Natural killer cell (primary cell): ENCODE measurements around the gene GABBR2. TPM values are rescaled to one million over a fixed set of nuclear protein-coding genes. Genes with fewer than 3 reads are reported as not detected.

ENCODE experiments used
- ATAC-seq, 3 donors: fragments of 150-1000 bp in 2 of 3; fragments of 200-7000 bp in 1 of 3; cut with Tn5 transposase; 1 replicate in 1 of 3; 2 replicates in 2 of 3; pipeline ENCODE4 v1.10.0; 2021; ENCODE audit warnings: mild to moderate bottlenecking in 2 of 3, moderate library complexity in 2 of 3
- DNase-seq, 2 donors: peaks; one replicate each; pipeline versions ENCODE4 v3.0.0 to v3.0.0-alpha.2; 2013 to 2021; ENCODE audit warnings: mixed read lengths in 1 of 2
- H3K27ac ChIP-seq: one replicate; pipeline ENCODE4 v1.5.1; 2013; ENCODE audit warnings: mild to moderate bottlenecking, low read length
- H3K27me3 ChIP-seq: one replicate; pipeline ENCODE4 v1.6.1; 2013; ENCODE audit warnings: low read length; ENCODE audit not compliant: control insufficient read depth, insufficient read depth
- H3K36me3 ChIP-seq: one replicate; pipeline ENCODE4 v1.6.1; 2013; ENCODE audit warnings: low read length; ENCODE audit not compliant: control insufficient read depth, insufficient read depth
- H3K4me1 ChIP-seq: one replicate; pipeline ENCODE4 v1.6.1; 2013; ENCODE audit warnings: low read length; ENCODE audit not compliant: control insufficient read depth, insufficient read depth
- H3K4me3 ChIP-seq: one replicate; pipeline ENCODE4 v1.5.1; 2013; ENCODE audit warnings: low read length
- H3K9me3 ChIP-seq: one replicate; pipeline ENCODE4 v1.6.1; 2013; ENCODE audit warnings: low read length; ENCODE audit not compliant: control insufficient read depth, insufficient read depth
- H3K27ac Mint-ChIP-seq, 2 donors: one replicate each; pipeline ENCODE4 v1.8.0; 2022; ENCODE audit warnings: mild to moderate bottlenecking in 2 of 2, mixed read lengths in 2 of 2, moderate library complexity in 1 of 2
- H3K27me3 Mint-ChIP-seq, 2 donors: one replicate each; pipeline ENCODE4 v1.8.0; 2022; ENCODE audit warnings: low read depth in 2 of 2, mixed read lengths in 2 of 2
- H3K36me3 Mint-ChIP-seq: one replicate; pipeline ENCODE4 v1.8.0; 2022; ENCODE audit warnings: mixed read lengths
- H3K4me1 Mint-ChIP-seq, 2 donors: one replicate each; pipeline ENCODE4 v1.8.0; 2022; ENCODE audit warnings: mixed read lengths in 2 of 2
- H3K4me3 Mint-ChIP-seq: one replicate; pipeline ENCODE4 v1.8.0; 2022; ENCODE audit warnings: mild to moderate bottlenecking, moderate library complexity, mixed read lengths
- H3K9me3 Mint-ChIP-seq, 2 donors: one replicate each; pipeline ENCODE4 v1.8.0; 2022; ENCODE audit warnings: mixed read lengths in 2 of 2
- CTCF ChIP-seq: fragments of 200-600 bp; IDR thresholded peaks from one replicate; pipeline ENCODE4 v1.8.0; 2022; ENCODE audit warnings: antibody characterized with exemption
- WGBS: methylation state at CpG from one replicate; pipeline ENCODE4 v1.1.7; 2013; ENCODE audit warnings: missing lambda C conversion rate; ENCODE audit not compliant: insufficient coverage; 5-methylcytosine and 5-hydroxymethylcytosine counted together
- intact Hi-C: fragments of 100-400 bp; cut with micrococcal nuclease; formaldehyde crosslinking; loops from one replicate; pipeline ENCODE4 v1.14.2; 2022
- total RNA-seq, 4 donors: library from RNA; stranded (reverse); fragments of 120-200 nt in 1 of 4; gene quantifications; one replicate each; pipeline versions ENCODE4 v1.2.3 to v1.2.4, GENCODE V29; 2013 to 2022

The GABBR2 gene
- total RNA-seq, 3 donors from 2014 or later (not counting 1 experiment from before 2014, with no cell fraction given): not detected

GRCh38 chr9:98334796-98335195, 373.9 kb downstream of the GABBR2 start:
- no peak overlapping the region for H3K4me3 ChIP-seq
- TF ChIP-seq CTCF: no peak
- no peak for ATAC-seq
- intact Hi-C loops: no loop called here
- H3K9me3 ChIP-seq: no peaks in the 10 kb centered on the region
- no peak for DNase-seq
- no peaks in the 10 kb centered on the region for H3K36me3 ChIP-seq
- 38% methylated on average over 3 of the region's 3 CpGs for WGBS
- H3K27me3 ChIP-seq: peaks cover 2% of the 10 kb centered on the region
- no peak overlapping the region for H3K27ac Mint-ChIP-seq
- no peaks in the 10 kb centered on the region for H3K36me3 Mint-ChIP-seq
- H3K27ac ChIP-seq: no peak overlapping the region
- no peaks in the 10 kb centered on the region for H3K4me1 ChIP-seq
- no peaks in the 10 kb centered on the region for H3K9me3 Mint-ChIP-seq
- H3K4me3 Mint-ChIP-seq: no peak overlapping the region
- no peaks in the 10 kb centered on the region for H3K4me1 Mint-ChIP-seq
- H3K27me3 Mint-ChIP-seq: peaks cover 4 to 42% of the 10 kb centered on the region in 2 donors

GRCh38 chr9:98333703-98334582, 374.8 kb downstream of the GABBR2 start:
- H3K36me3 Mint-ChIP-seq: no peaks in the 10 kb centered on the region

GRCh38 chr9:98332405-98332831, 376.3 kb downstream of the GABBR2 start:
- Histone ChIP-seq H3K4me3 (no peak overlapping the region), H3K27ac (no peak overlapping the region), H3K9me3 (no peaks in the 10 kb centered on the region), H3K4me1 (no peaks in the 10 kb centered on the region), H3K27me3 (peaks cover 2% of the 10 kb centered on the region), H3K36me3 (no peaks in the 10 kb centered on the region)
- DNase-seq (no peak), ATAC-seq (no peak)
- Mint-ChIP-seq H3K4me3 (no peak overlapping the region), H3K4me1 (no peaks in the 10 kb centered on the region), H3K27me3 (peaks cover 4 to 26% of the 10 kb centered on the region in 2 donors), H3K27ac (no peak overlapping the region), H3K36me3 (no peaks in the 10 kb centered on the region), H3K9me3 (no peaks in the 10 kb centered on the region)
- 77% methylated on average over 8 of the region's 8 CpGs for WGBS
- intact Hi-C loops: no loop called here
- no peak for TF ChIP-seq CTCF

More at GRCh38 chr9:98333703-98334582, 374.8 kb downstream of the GABBR2 start:
- Histone ChIP-seq H3K4me1 (no peaks in the 10 kb centered on the region), H3K27ac (no peak overlapping the region), H3K36me3 (no peaks in the 10 kb centered on the region), H3K9me3 (no peaks in the 10 kb centered on the region), H3K4me3 (no peak overlapping the region), H3K27me3 (peaks cover 2% of the 10 kb centered on the region)
- intact Hi-C loops: no loop called here
- ATAC-seq (no peak), DNase-seq (no peak)
- 82% methylated on average over 4 of the region's 5 CpGs for WGBS
- H3K4me3 Mint-ChIP-seq: no peak overlapping the region
- no peak for TF ChIP-seq CTCF
- no peaks in the 10 kb centered on the region for H3K9me3 Mint-ChIP-seq
- H3K4me1 Mint-ChIP-seq: no peaks in the 10 kb centered on the region
- peaks cover 4 to 34% of the 10 kb centered on the region in 2 donors for H3K27me3 Mint-ChIP-seq
- no peak overlapping the region for H3K27ac Mint-ChIP-seq
